Esophagus (tissue), 2 donors: ENCODE data around the gene TTC7B. TPM values are rescaled to one million over a fixed set of nuclear protein-coding genes. Genes with fewer than 3 reads are reported as not detected.

Experiments
- H3K27ac ChIP-seq, 2 donors: one replicate each; pipeline ENCODE4 v1.5.1; 2013; ENCODE audit warnings: low read depth in 2 of 2, mild to moderate bottlenecking in 2 of 2, inconsistent platforms in 1 of 2, low read length in 1 of 2, moderate library complexity in 1 of 2
- H3K27me3 ChIP-seq, 2 donors: one replicate each; pipeline ENCODE4 v1.6.1; 2013; ENCODE audit warnings: low read length in 2 of 2, control low read depth in 1 of 2, mild to moderate bottlenecking in 1 of 2; ENCODE audit not compliant: insufficient read depth in 2 of 2, control insufficient read depth in 1 of 2
- H3K36me3 ChIP-seq, 2 donors: one replicate each; pipeline ENCODE4 v1.6.1; 2013; ENCODE audit warnings: low read length in 1 of 2; ENCODE audit not compliant: control insufficient read depth in 2 of 2, insufficient read depth in 2 of 2
- H3K4me1 ChIP-seq, 2 donors: one replicate each; pipeline ENCODE4 v1.6.1; 2013; ENCODE audit warnings: low read length in 1 of 2; ENCODE audit not compliant: control insufficient read depth in 2 of 2, insufficient read depth in 2 of 2
- H3K4me3 ChIP-seq, 2 donors: one replicate each; pipeline ENCODE4 v1.5.1; 2013; ENCODE audit warnings: low read length in 2 of 2, mild to moderate bottlenecking in 2 of 2, low read depth in 1 of 2, moderate library complexity in 1 of 2
- H3K9me3 ChIP-seq, 2 donors: one replicate each; pipeline ENCODE4 v1.6.1; 2013; ENCODE audit warnings: mild to moderate bottlenecking in 2 of 2, low read depth in 1 of 2, low read length in 1 of 2, moderate library complexity in 1 of 2; ENCODE audit not compliant: control insufficient read depth in 2 of 2, insufficient read depth in 1 of 2
- WGBS, 2 donors: extraction: QIAGEN DNeasy Blood & Tissue Kit; methylation state at CpG; one replicate each; pipeline ENCODE4 v1.1.7; 2013; 5-methylcytosine and 5-hydroxymethylcytosine counted together
- polyA plus RNA-seq, 2 donors: library from polyadenylated mRNA; stranded (reverse); fragments of 200-250 nt; gene quantifications; one replicate each; pipeline ENCODE4 v1.2.3, GENCODE V29; 2013
- donor health status: healthy with polysubstance abuse.
- donor health status: Bipolar disorder and iron deficiency.

The TTC7B gene
- polyA plus RNA-seq, 2 donors = 2.7 to 6.0 TPM

- Histone ChIP-seq H3K27me3 (no peaks in the 10 kb centered on the region), H3K27ac (peak overlapping the region; percentile 54 to 71), H3K36me3 (no peaks in the 10 kb centered on the region), H3K4me3 (no peak overlapping the region), H3K9me3 (no peaks in the 10 kb centered on the region), H3K4me1 (peaks cover 25 to 48% of the 10 kb centered on the region in 2 donors)
- WGBS, 2 donors = 81 to 83% methylated on average over 18 of the region's 18 CpGs
Measured at GRCh38 chr14:90521930-90522483, 294.2 kb downstream of the TTC7B start.

DNA sequence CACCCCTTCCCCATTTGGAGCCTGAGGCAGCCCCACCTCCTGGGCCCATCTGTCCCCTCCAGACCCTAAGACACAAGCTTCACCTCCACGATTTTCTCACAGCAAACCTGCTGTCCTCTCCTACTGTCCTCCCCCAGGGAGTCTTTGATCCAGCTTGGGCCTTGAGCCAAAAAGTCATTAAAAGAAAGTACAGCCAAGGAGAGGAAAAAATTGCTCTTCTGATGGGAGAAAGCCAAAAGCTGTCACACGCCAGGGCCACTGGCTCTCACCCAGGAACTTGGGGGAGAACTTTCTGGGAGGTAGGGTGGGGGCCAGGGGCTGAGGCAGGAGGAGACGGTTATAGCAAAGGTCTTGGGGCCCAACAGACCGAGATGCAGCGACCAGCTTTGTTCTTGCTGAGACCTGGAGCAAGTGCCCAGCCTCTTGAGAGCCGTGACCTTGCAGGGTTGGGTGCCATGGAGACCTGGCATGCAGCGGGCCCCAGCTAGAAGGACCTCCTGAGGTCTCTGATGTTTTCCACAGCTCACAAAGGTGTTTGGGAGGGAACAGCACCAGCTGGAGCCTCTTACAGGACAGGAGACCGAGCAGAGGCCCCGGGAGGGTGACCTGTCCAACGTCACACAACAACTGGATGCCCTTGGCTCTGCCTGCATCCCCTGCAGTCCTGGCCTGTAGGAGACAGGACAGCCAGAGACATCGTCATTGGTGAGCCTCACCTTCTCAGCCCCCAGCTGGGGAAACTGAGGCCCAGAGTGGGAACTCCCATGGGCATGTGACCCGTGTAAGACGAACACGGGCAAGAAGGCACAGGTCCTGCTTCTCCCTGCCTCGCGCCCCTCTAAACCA is 294.9 kb downstream of the TTC7B start:
- peaks cover 27 to 52% of the 10 kb centered on the region in 2 donors for H3K4me1 ChIP-seq
- no peaks in the 10 kb centered on the region for H3K27me3 ChIP-seq
- H3K9me3 ChIP-seq = no peaks in the 10 kb centered on the region
- no peaks in the 10 kb centered on the region for H3K36me3 ChIP-seq
- 47 to 53% methylated on average over 16 of the region's 16 CpGs for WGBS, 2 donors
- H3K4me3 ChIP-seq = no peak overlapping the region
- H3K27ac ChIP-seq = peak overlapping the region; percentile 54 to 71

GRCh38 chr14:90520326-90520725 is 295.9 kb downstream of the TTC7B start:
- no peaks in the 10 kb centered on the region for H3K36me3 ChIP-seq
- H3K4me3 ChIP-seq = no peak overlapping the region
- H3K4me1 ChIP-seq = peaks cover 27 to 53% of the 10 kb centered on the region in 2 donors
- H3K27me3 ChIP-seq = no peaks in the 10 kb centered on the region
- H3K9me3 ChIP-seq = no peaks in the 10 kb centered on the region
- H3K27ac ChIP-seq = peak overlapping the region in 1 of 2 donors; percentile 37
- 56 to 76% methylated on average over 5 of the region's 5 CpGs for WGBS, 2 donors

DNA sequence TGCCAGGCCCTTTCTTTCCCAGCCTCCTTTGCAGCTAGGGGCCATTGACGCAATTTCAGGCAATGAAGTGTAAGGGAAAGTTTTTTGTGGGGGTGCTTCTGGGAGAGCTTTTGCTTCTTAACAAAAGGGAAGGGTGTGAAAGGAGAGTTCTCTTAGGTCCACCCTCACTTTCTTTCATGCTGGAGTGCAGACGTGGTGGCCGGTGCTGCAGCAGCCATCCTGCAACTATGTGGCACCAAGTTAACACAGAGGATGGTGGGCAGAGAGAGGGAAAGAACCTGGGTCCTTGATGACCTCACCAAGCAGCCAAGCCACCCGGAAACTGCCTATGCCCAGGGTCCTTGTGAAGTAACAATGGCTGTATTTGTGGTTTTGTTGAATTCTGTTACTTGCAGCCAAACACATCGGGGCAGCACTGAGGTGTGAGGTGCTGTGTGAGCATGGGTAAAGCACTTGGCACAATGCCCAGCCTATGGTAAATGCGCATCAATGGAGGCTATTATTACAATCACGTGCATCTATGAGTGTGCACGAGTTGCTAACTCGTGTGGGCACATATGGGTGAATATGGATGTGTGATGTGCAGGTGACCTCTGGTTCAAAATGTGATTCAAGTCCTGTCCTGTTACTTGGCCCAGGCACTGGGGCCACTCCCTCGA is 296.8 kb downstream of the TTC7B start:
- peaks cover 27 to 53% of the 10 kb centered on the region in 2 donors for H3K4me1 ChIP-seq
- 76 to 84% methylated on average over 10 of the region's 10 CpGs for WGBS, 2 donors

GRCh38 chr14:90518941-90519256 is 297.3 kb downstream of the TTC7B start:
- Histone ChIP-seq H3K9me3 (no peaks in the 10 kb centered on the region), H3K36me3 (no peaks in the 10 kb centered on the region), H3K4me1 (peaks cover 24 to 57% of the 10 kb centered on the region in 2 donors), H3K27ac (peak overlapping the region in 1 of 2 donors; percentile 74), H3K4me3 (no peak overlapping the region), H3K27me3 (no peaks in the 10 kb centered on the region)
- WGBS, 2 donors = 70 to 74% methylated on average over 5 of the region's 5 CpGs

More for the DNA sequence above, 296.8 kb downstream of the TTC7B start:
- Histone ChIP-seq H3K27me3 (no peaks in the 10 kb centered on the region), H3K36me3 (no peaks in the 10 kb centered on the region), H3K4me3 (no peak overlapping the region), H3K27ac (no peak overlapping the region), H3K9me3 (no peaks in the 10 kb centered on the region)

DNA sequence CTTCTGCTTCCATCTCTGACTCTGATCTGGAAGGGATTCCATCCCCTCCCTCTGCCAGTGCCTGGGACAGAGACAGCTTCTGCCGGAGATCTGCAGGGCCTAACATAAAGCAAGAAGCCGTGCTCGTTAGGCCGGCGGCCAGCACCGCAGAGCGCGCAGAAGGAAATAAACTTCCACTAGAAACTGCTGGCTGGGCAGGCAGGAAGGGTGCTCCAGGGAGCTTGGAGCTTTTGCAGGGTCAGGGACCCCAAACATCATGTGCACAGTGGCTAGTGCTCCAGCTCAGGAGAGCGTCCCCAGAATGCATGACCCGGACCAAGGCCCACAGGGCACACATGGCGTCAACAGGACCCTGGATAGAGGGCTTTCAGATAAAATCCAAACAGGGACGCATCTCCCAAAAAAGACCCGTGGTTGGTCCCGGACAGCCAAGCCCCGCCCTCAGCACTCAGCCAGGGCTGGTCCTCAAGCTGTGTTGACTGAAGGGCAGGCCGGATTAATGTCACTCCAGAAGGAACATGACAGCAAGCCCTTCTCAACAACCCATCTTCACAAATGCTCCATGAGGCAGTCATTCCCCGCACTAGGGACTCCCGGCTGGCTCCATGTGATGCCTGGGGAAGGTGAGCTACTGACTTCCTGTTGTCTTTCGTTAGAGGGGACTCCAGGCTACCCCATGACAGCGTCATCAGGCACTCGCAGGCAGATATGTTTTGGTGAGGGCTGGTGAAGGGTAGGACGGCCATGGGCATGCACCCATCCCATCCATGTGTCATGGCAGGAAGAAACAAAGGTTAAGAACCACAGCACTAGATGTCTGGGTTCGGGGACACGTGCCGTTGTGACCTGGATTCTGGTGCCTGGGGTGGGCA is 297.9 kb downstream of the TTC7B start:
- no peaks in the 10 kb centered on the region for H3K36me3 ChIP-seq
- peak overlapping the region; percentile 12 to 74 for H3K27ac ChIP-seq
- no peaks in the 10 kb centered on the region for H3K27me3 ChIP-seq
- 61 to 62% methylated on average over 25 of the region's 25 CpGs for WGBS, 2 donors
- no peak overlapping the region for H3K4me3 ChIP-seq
- H3K4me1 ChIP-seq = peaks cover 24 to 62% of the 10 kb centered on the region in 2 donors
- no peaks in the 10 kb centered on the region for H3K9me3 ChIP-seq

- WGBS, 2 donors = 61 to 67% methylated on average over 15 of the region's 15 CpGs
- H3K9me3 ChIP-seq = no peaks in the 10 kb centered on the region
- H3K36me3 ChIP-seq = no peaks in the 10 kb centered on the region
- H3K27me3 ChIP-seq = no peaks in the 10 kb centered on the region
- H3K4me3 ChIP-seq = no peak overlapping the region
- H3K4me1 ChIP-seq = peaks cover 24 to 64% of the 10 kb centered on the region in 2 donors
- H3K27ac ChIP-seq = peak overlapping the region in 1 of 2 donors; percentile 74
Measured at GRCh38 chr14:90517076-90517841, 299.0 kb downstream of the TTC7B start.

GRCh38 chr14:90514566-90514965 is 301.7 kb downstream of the TTC7B start:
- no peaks in the 10 kb centered on the region for H3K36me3 ChIP-seq
- no peaks in the 10 kb centered on the region for H3K9me3 ChIP-seq
- H3K27me3 ChIP-seq = no peaks in the 10 kb centered on the region
- H3K4me3 ChIP-seq = no peak overlapping the region
- H3K27ac ChIP-seq = peak overlapping the region; percentile 82 to 89
- 82 to 87% methylated on average over 4 of the region's 4 CpGs for WGBS, 2 donors
- peaks cover 23 to 50% of the 10 kb centered on the region in 2 donors for H3K4me1 ChIP-seq
